T-helper 2 cell treated with Interferon-gamma antibody and Interleukin-4, amounts not matched to agents 5 μg/mL and 100 μg/mL, for 36 hours (primary cell): ENCODE measurements around the gene PPFIA3.
"Not testable (repeated sequence)": the region's sequence is repeated elsewhere in the genome, so short reads cannot be mapped to it uniquely, and the experiment has no call there.

ENCODE experiments used
- DNase-seq: peaks from one replicate; pipeline ENCODE4 v3.0.0; 2021; ENCODE audit warnings: low spot score
- H3K27ac Mint-ChIP-seq: one replicate; pipeline ENCODE4 v1.8.0; 2021; ENCODE audit warnings: mild to moderate bottlenecking, mixed read lengths
- H3K27me3 Mint-ChIP-seq: one replicate; pipeline ENCODE4 v1.8.0; 2021; ENCODE audit warnings: low read depth, mixed read lengths
- H3K36me3 Mint-ChIP-seq: one replicate; pipeline ENCODE4 v1.8.0; 2021; ENCODE audit warnings: low read depth, mixed read lengths
- H3K4me1 Mint-ChIP-seq: one replicate; pipeline ENCODE4 v1.8.0; 2021; ENCODE audit warnings: low read depth, mixed read lengths
- H3K4me3 Mint-ChIP-seq: one replicate; pipeline ENCODE4 v1.8.0; 2022; ENCODE audit warnings: mild to moderate bottlenecking, moderate library complexity, mixed read lengths
- H3K9me3 Mint-ChIP-seq: one replicate; pipeline ENCODE4 v1.8.0; 2021; ENCODE audit warnings: mixed read lengths

PPFIA3 gene

GRCh38 chr19:49145573-49146407 is 26.4 kb downstream of the PPFIA3 start:
- Mint-ChIP-seq H3K4me3 (peak overlapping the region; percentile 76), H3K27ac (peak overlapping the region; percentile 62), H3K4me1 (peaks cover 30% of the 10 kb centered on the region), H3K27me3 (peaks cover 35% of the 10 kb centered on the region), H3K9me3 (no peaks in the 10 kb centered on the region), H3K36me3 (no peaks in the 10 kb centered on the region)
- peak; percentile 73 for DNase-seq

- Mint-ChIP-seq H3K4me1 (peaks cover 32% of the 10 kb centered on the region), H3K4me3 (peak overlapping the region; percentile 76), H3K27me3 (peaks cover 38% of the 10 kb centered on the region)
- not testable (repeated sequence) for H3K9me3 Mint-ChIP-seq, H3K36me3 Mint-ChIP-seq, H3K27ac Mint-ChIP-seq, DNase-seq
Measured at GRCh38 chr19:49146408-49146770, 27.0 kb downstream of the PPFIA3 start.

DNA sequence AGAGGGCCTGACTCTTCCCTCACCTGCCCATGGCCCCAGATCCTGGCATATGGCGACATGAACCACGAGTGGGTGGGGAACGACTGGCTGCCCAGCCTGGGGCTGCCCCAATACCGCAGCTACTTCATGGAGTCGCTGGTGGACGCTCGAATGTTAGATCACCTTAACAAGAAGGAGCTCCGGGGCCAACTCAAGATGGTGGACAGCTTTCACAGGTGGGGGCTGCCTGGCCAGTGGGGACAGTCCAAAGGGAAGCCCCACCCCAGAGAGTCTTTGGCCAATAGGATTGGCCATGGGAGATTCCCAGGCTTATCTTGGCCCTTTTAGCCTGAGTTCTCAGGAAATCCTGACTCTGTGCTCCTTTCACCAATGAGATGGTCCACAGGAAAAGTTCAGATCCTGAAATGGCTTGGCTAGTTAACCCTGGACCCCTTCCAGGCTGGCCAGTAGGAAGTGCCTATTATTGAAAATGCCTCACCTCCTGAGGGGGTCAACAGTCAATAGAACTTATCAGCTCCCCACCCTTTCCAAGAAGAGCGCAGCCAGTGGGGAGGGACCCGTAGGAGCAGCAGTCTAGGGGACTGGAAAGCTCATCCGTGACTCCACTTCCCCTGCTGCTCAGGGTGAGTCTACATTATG is 28.8 kb downstream of the PPFIA3 start:
- H3K4me1 Mint-ChIP-seq = peaks cover 27% of the 10 kb centered on the region
- no peak for DNase-seq
- no peak overlapping the region for H3K27ac Mint-ChIP-seq
- H3K36me3 Mint-ChIP-seq = no peaks in the 10 kb centered on the region
- no peaks in the 10 kb centered on the region for H3K9me3 Mint-ChIP-seq
- H3K27me3 Mint-ChIP-seq = peaks cover 49% of the 10 kb centered on the region
- peak overlapping the region; percentile 79 for H3K4me3 Mint-ChIP-seq

DNA sequence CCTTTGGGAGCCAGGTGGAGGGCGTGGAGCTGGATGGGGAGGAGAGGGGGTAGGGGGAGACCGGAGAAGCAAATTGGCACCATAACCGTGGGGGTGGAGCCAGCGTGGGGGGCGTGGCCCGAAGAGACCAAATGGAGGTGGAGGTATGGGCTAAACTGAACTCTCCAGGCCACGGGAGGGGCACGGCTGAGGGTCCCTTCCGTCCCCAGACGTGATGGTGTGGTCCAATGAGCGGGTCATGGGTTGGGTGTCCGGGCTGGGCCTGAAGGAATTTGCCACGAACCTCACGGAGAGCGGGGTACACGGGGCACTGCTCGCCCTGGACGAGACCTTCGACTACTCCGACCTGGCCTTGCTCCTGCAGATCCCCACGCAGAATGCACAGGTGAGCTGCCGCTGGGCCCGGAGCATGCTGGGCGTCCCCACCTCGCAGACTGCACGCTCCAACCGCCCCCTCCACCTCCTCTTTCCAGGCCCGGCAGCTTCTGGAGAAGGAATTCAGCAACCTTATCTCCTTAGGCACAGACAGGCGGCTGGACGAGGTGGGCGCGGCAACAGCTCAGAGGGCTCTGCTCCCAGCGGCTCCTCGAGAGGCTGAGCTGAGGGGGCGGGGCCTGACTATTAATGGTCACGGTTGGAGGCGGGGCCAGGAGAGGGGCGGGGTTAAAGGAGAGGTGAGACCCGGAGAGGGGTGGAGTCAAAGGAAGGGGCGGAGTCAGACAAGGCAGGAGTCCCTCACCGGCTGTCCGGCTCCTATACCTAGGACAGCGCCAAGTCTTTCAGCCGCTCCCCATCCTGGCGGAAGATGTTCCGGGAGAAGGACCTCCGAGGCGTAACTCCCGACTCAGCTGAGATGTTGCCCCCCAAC is 29.7 kb downstream of the PPFIA3 start:
- peaks cover 57% of the 10 kb centered on the region for H3K27me3 Mint-ChIP-seq
- peak; percentile 74 for DNase-seq
- H3K4me3 Mint-ChIP-seq = peak overlapping the region; percentile 82
- peaks cover 26% of the 10 kb centered on the region for H3K4me1 Mint-ChIP-seq
- no peaks in the 10 kb centered on the region for H3K9me3 Mint-ChIP-seq
- no peak overlapping the region for H3K27ac Mint-ChIP-seq
- H3K36me3 Mint-ChIP-seq = no peaks in the 10 kb centered on the region

GRCh38 chr19:49149652-49150105 is 30.3 kb downstream of the PPFIA3 start:
- H3K27me3 Mint-ChIP-seq = peaks cover 62% of the 10 kb centered on the region
- peaks cover 26% of the 10 kb centered on the region for H3K4me1 Mint-ChIP-seq

GRCh38 chr19:49150106-49150943 is 31.0 kb downstream of the PPFIA3 start:
- Mint-ChIP-seq H3K4me3 (peak overlapping the region; percentile 82), H3K27ac (no peak overlapping the region), H3K27me3 (peaks cover 66% of the 10 kb centered on the region), H3K36me3 (no peaks in the 10 kb centered on the region), H3K4me1 (peaks cover 24% of the 10 kb centered on the region), H3K9me3 (no peaks in the 10 kb centered on the region)
- peak; percentile 44 for DNase-seq

More at GRCh38 chr19:49149652-49150105, 30.3 kb downstream of the PPFIA3 start:
- Mint-ChIP-seq H3K36me3 (no peaks in the 10 kb centered on the region), H3K9me3 (no peaks in the 10 kb centered on the region), H3K4me3 (peak overlapping the region; percentile 82), H3K27ac (no peak overlapping the region)
- no peak for DNase-seq

GRCh38 chr19:49150944-49151243 is 31.6 kb downstream of the PPFIA3 start:
- Mint-ChIP-seq H3K27ac (no peak overlapping the region), H3K4me3 (peak overlapping the region; percentile 59)

DNA sequence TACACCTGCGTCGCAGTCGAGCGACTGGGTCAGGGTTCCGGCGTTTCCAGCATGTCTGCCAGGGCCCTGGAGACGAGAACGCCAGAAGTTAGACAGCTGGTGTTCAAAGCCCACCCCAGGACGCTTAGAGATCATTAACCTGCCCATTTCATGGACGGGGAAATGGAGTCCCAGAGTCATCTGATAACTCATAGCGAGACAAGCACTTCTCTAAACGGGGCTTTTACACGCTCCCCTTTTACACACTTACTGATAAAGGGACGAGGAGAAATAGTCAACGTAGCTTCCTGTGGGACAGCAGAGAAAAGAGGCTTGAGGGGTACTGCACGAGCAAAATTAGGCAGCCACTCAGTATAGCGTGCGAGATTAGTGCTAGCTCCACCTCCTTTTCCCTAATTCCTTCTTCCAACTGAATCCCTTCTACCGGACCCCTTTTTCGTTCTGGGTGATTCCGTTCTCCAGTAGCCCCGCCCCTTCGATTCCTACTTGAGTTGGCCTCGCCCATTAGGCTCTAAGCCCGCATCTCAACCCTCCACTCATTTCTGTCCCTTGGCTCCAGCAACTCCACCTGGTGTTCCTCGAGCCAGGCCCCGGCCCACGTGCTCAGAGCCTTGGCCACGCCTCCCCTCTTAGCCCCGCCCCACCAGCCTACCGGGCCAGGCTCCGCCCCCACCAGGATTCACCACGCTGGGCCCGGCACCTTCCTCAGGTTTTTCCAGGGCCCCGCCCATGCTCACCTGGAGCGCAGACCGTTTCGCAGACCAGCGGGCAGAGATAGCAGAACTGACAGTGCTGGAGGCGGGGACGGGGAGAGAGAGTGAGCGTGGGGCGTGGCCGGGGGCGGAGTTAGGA is 32.1 kb downstream of the PPFIA3 start:
- Mint-ChIP-seq H3K4me3 (peak overlapping the region; percentile 59), H3K9me3 (no peaks in the 10 kb centered on the region)
- no peak for DNase-seq

More at GRCh38 chr19:49150944-49151243, 31.6 kb downstream of the PPFIA3 start:
- H3K36me3 Mint-ChIP-seq = no peaks in the 10 kb centered on the region
- peaks cover 19% of the 10 kb centered on the region for H3K4me1 Mint-ChIP-seq
- peaks cover 66% of the 10 kb centered on the region for H3K27me3 Mint-ChIP-seq
- no peak for DNase-seq
- H3K9me3 Mint-ChIP-seq = no peaks in the 10 kb centered on the region

GRCh38 chr19:49152119-49152550 is 32.8 kb downstream of the PPFIA3 start:
- no peak for DNase-seq
- Mint-ChIP-seq H3K36me3 (no peaks in the 10 kb centered on the region), H3K27me3 (peaks cover 65% of the 10 kb centered on the region), H3K4me1 (peaks cover 16% of the 10 kb centered on the region), H3K9me3 (no peaks in the 10 kb centered on the region), H3K4me3 (peak overlapping the region; percentile 26), H3K27ac (no peak overlapping the region)

More for the DNA sequence above, 32.1 kb downstream of the PPFIA3 start:
- Mint-ChIP-seq H3K36me3 (no peaks in the 10 kb centered on the region), H3K27ac (no peak overlapping the region), H3K27me3 (peaks cover 67% of the 10 kb centered on the region), H3K4me1 (peaks cover 16% of the 10 kb centered on the region)

GRCh38 chr19:49153167-49153809 is 33.9 kb downstream of the PPFIA3 start:
- H3K4me3 Mint-ChIP-seq = no peak overlapping the region
- peaks cover 17% of the 10 kb centered on the region for H3K4me1 Mint-ChIP-seq
- peaks cover 64% of the 10 kb centered on the region for H3K27me3 Mint-ChIP-seq
- no peak overlapping the region for H3K27ac Mint-ChIP-seq
- H3K9me3 Mint-ChIP-seq = no peaks in the 10 kb centered on the region
- no peak for DNase-seq
- no peaks in the 10 kb centered on the region for H3K36me3 Mint-ChIP-seq

- DNase-seq = no peak
- Mint-ChIP-seq H3K36me3 (no peaks in the 10 kb centered on the region), H3K4me3 (no peak overlapping the region), H3K27me3 (peaks cover 61% of the 10 kb centered on the region), H3K27ac (no peak overlapping the region), H3K9me3 (no peaks in the 10 kb centered on the region), H3K4me1 (peaks cover 15% of the 10 kb centered on the region)
Measured at GRCh38 chr19:49154279-49154678, 34.9 kb downstream of the PPFIA3 start.
